MM.1S (cell line): Measurements from ENCODE around the gene UPP1.

ENCODE experiments used
- DNase-seq: peaks from one replicate; pipeline ENCODE4 v3.0.0-alpha.2; 2015
- H2AFZ ChIP-seq: fragments of 300-600 bp; sonication (generic); 2 replicates; pipeline ENCODE4 v1.6.0; 2016; ENCODE audit warnings: antibody characterized with exemption, low read length
- H3F3A ChIP-seq: fragments of 300-600 bp; sonication (generic); 2 replicates; pipeline ENCODE4 v1.6.1; 2016; ENCODE audit warnings: mild to moderate bottlenecking, antibody characterized with exemption, low read length, moderate library complexity, mixed read lengths; ENCODE audit not compliant: insufficient read depth
- H3K27ac ChIP-seq: fragments of 300-600 bp; sonication (generic); 2 replicates; pipeline ENCODE4 v1.5.1; 2016; ENCODE audit warnings: mild to moderate bottlenecking, low read length
- H3K27me3 ChIP-seq: fragments of 300-600 bp; sonication (generic); replicated peaks from 2 replicates; pipeline ENCODE4 v1.6.0; 2016; ENCODE audit warnings: low read length; ENCODE audit not compliant: insufficient read depth
- H3K36me3 ChIP-seq: fragments of 300-600 bp; sonication (generic); replicated peaks from 2 replicates; pipeline ENCODE4 v1.6.1; 2016; ENCODE audit warnings: mild to moderate bottlenecking, low read length, mixed read lengths; ENCODE audit not compliant: insufficient read depth
- H3K4me1 ChIP-seq: fragments of 300-600 bp; sonication (generic); 2 replicates; pipeline ENCODE4 v1.6.1; 2016; ENCODE audit warnings: low read length, mixed read lengths
- H3K4me2 ChIP-seq: fragments of 300-600 bp; sonication (generic); 2 replicates; pipeline ENCODE4 v1.6.0; 2016; ENCODE audit warnings: low read depth, low read length
- H3K4me3 ChIP-seq: fragments of 300-600 bp; sonication (generic); 2 replicates; pipeline ENCODE4 v1.5.1; 2016; ENCODE audit warnings: low read length, mixed read lengths
- H3K79me2 ChIP-seq: fragments of 300-600 bp; sonication (generic); 2 replicates; pipeline ENCODE4 v1.6.1; 2016; ENCODE audit warnings: mixed run types, low read length, mixed read lengths
- H3K9ac ChIP-seq: fragments of 300-600 bp; sonication (generic); 2 replicates; pipeline ENCODE4 v1.6.1; 2016; ENCODE audit warnings: low read length, mixed read lengths
- H3K9me2 ChIP-seq: fragments of 300-600 bp; sonication (generic); replicated peaks from 2 replicates; pipeline ENCODE4 v1.6.1; 2016; ENCODE audit warnings: mild to moderate bottlenecking, low read length, mixed read lengths; ENCODE audit not compliant: insufficient read depth
- H3K9me3 ChIP-seq: fragments of 300-600 bp; sonication (generic); replicated peaks from 2 replicates; pipeline ENCODE4 v1.6.1; 2016; ENCODE audit warnings: mild to moderate bottlenecking, low read length, mixed read lengths; ENCODE audit not compliant: insufficient read depth
- H4K20me1 ChIP-seq: fragments of 300-600 bp; sonication (generic); 2 replicates; pipeline ENCODE4 v1.6.1; 2016; ENCODE audit warnings: mild to moderate bottlenecking, low read length, moderate library complexity, mixed read lengths; ENCODE audit not compliant: insufficient read depth
- EZH2 ChIP-seq: fragments of 300-600 bp; sonication (generic); optimal IDR thresholded peaks from 2 replicates; pipeline ENCODE3; 2017; ENCODE audit warnings: low read depth, mild to moderate bottlenecking, antibody characterized with exemption, low read length, mixed read lengths
- EZH2phosphoT487 ChIP-seq: fragments of 300-600 bp; sonication (generic); IDR thresholded peaks from 2 replicates; pipeline ENCODE4 v1.6.1; 2018; ENCODE audit warnings: antibody characterized with exemption, low read length
- TF ChIP-seq, protein P1 (sequence below): fragments of 300-600 bp; sonication (generic); IDR thresholded peaks from 2 replicates; pipeline ENCODE4 v1.5.1; 2016; ENCODE audit warnings: antibody characterized with exemption, low read length, mixed read lengths

The UPP1 gene

DNA sequence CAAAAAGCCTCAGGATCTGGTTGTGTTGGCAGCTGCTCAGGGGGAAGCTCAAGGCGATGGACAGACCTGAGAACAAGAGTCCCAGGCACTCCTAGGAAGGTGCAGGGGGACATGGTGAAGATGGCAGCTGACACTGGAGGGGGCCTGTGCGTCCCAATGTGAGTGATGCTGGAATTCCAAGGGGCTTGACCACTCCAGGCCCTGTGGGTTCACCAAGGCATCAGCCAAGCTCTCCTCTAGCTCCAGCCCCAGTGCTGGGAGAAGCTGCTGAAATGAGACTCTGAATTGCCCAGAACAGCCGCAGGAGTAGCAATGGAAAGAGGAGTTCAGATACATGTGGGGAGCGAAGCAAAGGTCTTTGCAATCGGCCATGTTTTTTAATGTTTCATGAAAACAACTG is 16.0 kb downstream of the UPP1 start:
- Histone ChIP-seq H3K4me1 (no peaks in the 10 kb centered on the region), H3K4me2 (no peak overlapping the region), H3K79me2 (no peaks in the 10 kb centered on the region), H3K27ac (no peak overlapping the region), H4K20me1 (no peaks in the 10 kb centered on the region), H3K9me3 (no peaks in the 10 kb centered on the region), H3F3A (no peaks in the 10 kb centered on the region), H3K36me3 (no peaks in the 10 kb centered on the region), H2AFZ (no peak overlapping the region), H3K9ac (no peak overlapping the region), H3K27me3 (no peaks in the 10 kb centered on the region), H3K9me2 (no peaks in the 10 kb centered on the region), H3K4me3 (no peak overlapping the region)
- no peak for TF ChIP-seq EZH2phosphoT487
- TF ChIP-seq EZH2: no peak
- TF ChIP-seq, protein P1, sequence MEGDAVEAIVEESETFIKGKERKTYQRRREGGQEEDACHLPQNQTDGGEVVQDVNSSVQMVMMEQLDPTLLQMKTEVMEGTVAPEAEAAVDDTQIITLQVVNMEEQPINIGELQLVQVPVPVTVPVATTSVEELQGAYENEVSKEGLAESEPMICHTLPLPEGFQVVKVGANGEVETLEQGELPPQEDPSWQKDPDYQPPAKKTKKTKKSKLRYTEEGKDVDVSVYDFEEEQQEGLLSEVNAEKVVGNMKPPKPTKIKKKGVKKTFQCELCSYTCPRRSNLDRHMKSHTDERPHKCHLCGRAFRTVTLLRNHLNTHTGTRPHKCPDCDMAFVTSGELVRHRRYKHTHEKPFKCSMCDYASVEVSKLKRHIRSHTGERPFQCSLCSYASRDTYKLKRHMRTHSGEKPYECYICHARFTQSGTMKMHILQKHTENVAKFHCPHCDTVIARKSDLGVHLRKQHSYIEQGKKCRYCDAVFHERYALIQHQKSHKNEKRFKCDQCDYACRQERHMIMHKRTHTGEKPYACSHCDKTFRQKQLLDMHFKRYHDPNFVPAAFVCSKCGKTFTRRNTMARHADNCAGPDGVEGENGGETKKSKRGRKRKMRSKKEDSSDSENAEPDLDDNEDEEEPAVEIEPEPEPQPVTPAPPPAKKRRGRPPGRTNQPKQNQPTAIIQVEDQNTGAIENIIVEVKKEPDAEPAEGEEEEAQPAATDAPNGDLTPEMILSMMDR: no peak
- DNase-seq: no peak

DNA sequence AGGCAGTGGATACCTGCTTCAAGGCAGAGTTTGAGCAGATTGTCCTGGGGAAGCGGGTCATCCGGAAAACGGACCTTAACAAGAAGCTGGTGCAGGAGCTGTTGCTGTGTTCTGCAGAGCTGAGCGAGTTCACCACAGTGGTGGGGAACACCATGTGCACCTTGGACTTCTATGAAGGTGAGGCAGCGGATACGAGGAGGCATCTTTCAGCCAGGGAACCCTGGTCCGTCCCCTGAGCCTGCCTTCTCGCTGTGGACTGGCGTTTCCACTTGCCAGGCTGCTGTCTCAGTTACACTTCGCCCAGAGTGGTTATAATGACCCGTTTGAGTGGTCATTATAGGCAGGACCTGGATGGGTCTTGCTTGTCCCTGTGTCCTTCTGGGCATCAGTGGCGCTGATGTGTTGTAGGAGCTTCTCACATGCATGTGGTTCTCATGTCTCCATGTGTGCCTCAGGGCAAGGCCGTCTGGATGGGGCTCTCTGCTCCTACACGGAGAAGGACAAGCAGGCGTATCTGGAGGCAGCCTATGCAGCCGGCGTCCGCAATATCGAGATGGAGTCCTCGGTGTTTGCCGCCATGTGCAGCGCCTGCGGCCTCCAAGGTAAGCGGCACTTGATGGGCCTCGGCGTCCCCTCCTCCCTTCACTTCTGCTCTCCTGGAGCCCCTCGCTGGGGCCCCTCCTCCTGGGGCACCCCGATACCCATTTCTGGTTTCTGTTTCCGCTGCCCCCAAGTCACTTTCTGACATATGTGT is 18.0 kb downstream of the UPP1 start:
- TF ChIP-seq EZH2phosphoT487: no peak
- TF ChIP-seq EZH2: no peak
- TF ChIP-seq, protein P1: no peak
- no peak overlapping the region for H2AFZ ChIP-seq
- H3F3A ChIP-seq: no peaks in the 10 kb centered on the region
- H3K79me2 ChIP-seq: no peaks in the 10 kb centered on the region
- H3K9ac ChIP-seq: no peak overlapping the region
- H3K4me3 ChIP-seq: no peak overlapping the region
- no peaks in the 10 kb centered on the region for H4K20me1 ChIP-seq
- no peaks in the 10 kb centered on the region for H3K36me3 ChIP-seq
- H3K9me3 ChIP-seq: no peaks in the 10 kb centered on the region
- DNase-seq: no peak
- no peaks in the 10 kb centered on the region for H3K27me3 ChIP-seq
- H3K9me2 ChIP-seq: no peaks in the 10 kb centered on the region
- no peak overlapping the region for H3K27ac ChIP-seq
- no peaks in the 10 kb centered on the region for H3K4me1 ChIP-seq
- H3K4me2 ChIP-seq: no peak overlapping the region

GRCh38 chr7:48107926-48108472 is 18.9 kb downstream of the UPP1 start:
- Histone ChIP-seq H3F3A (no peaks in the 10 kb centered on the region), H3K4me3 (no peak overlapping the region), H3K9me2 (no peaks in the 10 kb centered on the region), H4K20me1 (no peaks in the 10 kb centered on the region), H2AFZ (no peak overlapping the region), H3K79me2 (no peaks in the 10 kb centered on the region), H3K9ac (no peak overlapping the region), H3K27me3 (no peaks in the 10 kb centered on the region), H3K4me2 (no peak overlapping the region), H3K4me1 (no peaks in the 10 kb centered on the region), H3K36me3 (no peaks in the 10 kb centered on the region), H3K9me3 (no peaks in the 10 kb centered on the region), H3K27ac (no peak overlapping the region)
- no peak for TF ChIP-seq EZH2
- TF ChIP-seq, protein P1: no peak
- no peak for TF ChIP-seq EZH2phosphoT487
- DNase-seq: no peak
